GM18526 (cell line): ENCODE measurements around the gene FMC1.
A peak's percentile ranks its signal among the peaks of the same experiment; 100 is the strongest.

ENCODE experiments used
- POLR2A ChIP-seq: IDR thresholded peaks from 3 replicates; pipeline ENCODE4 v1.6.1; 2011; ENCODE audit not compliant: insufficient read length; ENCODE audit errors: extremely low read depth

FMC1 gene, protein sequence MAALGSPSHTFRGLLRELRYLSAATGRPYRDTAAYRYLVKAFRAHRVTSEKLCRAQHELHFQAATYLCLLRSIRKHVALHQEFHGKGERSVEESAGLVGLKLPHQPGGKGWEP

DNA sequence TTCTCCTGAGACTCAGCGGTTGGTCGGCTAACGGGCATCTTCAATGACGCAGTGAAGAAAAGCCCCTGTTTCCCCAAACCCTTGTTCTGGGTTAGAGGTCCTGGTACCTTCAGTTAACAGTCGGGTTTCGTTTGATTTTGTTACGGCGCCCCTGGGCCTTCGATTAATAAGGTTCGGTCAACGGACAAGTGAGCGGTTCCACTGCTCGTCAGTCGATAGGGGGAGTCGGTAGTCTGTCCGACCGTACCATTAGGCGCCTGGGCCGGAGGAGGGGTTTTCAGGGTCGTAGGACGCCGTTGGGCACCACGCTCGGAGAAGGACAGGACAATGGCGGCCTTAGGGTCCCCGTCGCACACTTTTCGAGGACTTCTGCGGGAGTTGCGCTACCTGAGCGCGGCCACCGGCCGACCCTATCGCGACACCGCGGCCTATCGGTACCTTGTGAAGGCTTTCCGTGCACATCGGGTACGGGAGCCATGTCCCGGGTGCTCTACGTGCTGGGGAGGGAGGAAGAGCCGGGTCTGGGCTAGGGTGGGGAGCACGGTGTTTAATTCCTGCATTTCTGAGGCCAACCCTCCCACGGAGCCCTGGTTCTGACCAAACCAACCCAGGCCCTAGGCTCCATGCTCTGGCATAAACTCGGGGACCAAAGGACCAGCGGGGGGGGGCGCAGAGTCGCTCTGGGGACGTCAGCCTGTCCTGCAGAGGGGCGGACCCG lies at the start of gene FMC1:
Gene FMC1 (plus strand): TSS at position 280 of the 718 bp plus-strand sequence. CDS start 48 bp downstream, at position 328.
- TF ChIP-seq POLR2A: peak; percentile 45

DNA sequence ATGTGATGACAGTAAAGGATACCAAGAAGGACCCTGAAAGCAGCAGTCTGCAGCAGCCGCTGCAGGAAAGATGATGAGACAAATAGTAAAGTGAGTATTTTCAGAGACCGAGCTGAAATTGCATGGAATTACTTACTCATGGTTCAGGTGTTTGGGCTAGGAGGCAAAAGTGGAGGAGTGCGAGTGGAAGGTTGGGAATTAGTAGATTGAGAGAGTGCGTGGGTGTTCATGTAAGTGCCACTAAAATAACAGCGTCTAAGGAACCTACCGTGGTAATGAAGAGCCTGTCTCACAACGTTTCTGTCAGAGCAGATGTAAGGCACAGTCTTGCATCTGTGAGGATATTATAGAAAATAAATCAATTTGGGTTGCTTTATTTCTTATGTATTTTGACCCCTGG lies 48.3 kb upstream of the FMC1 start:
- no peak for TF ChIP-seq POLR2A

DNA sequence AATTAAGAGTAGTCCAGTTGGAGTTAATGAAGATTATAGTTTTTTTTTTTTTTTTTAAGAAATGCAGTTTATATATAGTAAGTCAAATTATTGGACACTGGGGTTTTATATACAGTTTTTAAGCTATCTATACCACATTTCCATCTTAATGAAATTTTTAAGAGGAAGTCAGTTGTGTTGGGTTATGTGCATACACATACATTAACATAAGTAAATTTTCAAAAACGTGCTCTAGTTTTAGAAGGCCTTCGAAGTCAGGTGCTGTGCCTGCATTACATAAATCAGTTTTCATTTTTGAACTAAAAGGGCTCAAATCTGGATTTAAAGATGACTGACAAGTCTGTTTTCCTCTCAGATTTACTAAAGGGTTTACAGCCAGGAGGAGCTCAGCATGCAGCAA lies 47.6 kb upstream of the FMC1 start:
- TF ChIP-seq POLR2A: no peak

DNA sequence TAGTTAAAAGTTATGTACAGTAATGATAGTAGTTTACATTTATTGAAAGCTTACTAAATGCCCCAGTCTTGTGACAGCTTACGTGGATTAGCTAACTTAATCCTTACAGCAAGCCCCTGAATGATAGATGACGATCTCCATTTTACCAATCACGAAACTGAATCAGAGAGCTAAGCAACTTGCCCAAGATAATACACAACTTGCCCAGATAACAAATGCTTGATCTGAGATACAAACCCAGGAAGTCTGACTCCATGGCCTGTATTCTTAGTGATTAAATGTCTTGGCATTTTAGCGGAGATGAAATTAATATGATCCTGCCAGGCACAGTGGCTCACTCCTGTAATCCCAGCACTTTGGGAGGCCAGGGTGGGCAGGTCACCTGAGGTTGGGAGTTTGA lies 46.9 kb upstream of the FMC1 start:
- no peak for TF ChIP-seq POLR2A

DNA sequence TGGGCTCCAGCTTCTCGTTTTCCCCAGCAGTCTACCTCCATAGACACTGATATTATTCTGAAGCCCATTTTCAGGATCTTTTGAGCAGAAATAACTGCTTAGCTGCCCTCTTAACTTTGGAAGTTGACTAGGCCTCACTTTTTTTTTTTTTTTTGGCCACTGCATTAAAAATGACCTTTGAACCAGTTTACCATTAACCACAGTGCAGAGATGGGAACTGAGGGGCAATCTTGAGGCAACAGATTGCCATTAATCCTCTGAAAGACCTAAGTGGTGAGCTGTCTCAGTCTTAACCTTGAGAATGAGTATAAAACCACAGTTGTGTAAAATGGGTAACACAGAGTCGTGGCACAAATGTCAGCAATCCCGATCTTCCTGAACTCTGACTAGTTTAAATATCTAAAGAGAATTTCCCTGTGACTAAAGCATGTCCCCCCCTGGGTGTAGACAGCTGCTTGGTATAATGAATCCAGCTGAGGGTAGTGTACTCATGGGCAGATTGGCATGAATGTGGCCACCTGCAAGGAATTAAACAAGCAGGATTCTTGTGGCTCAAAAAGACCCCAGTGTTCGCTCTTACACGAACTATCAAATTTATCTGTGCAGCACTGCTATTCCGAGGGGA lies 46.1 kb upstream of the FMC1 start:
- no peak for TF ChIP-seq POLR2A

DNA sequence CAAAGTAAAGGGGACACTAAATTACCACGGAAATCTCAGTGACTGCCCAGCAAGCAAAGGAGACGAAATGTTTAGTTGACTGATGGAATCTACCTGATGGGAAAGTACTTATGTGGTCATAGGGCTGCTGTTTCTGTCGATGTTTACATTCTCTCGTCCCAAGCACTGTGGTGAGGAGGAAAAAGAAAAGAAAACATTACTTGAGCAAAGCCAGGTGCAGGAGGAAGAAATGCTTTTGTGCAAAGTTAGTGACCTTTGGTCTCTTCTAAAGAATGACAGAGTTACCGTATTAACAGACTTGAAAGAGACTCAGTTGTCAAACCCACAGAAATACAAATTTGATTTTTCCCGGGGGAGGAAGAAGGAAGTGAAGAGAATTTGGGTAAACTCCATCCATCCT lies 43.3 kb upstream of the FMC1 start:
- no peak for TF ChIP-seq POLR2A

DNA sequence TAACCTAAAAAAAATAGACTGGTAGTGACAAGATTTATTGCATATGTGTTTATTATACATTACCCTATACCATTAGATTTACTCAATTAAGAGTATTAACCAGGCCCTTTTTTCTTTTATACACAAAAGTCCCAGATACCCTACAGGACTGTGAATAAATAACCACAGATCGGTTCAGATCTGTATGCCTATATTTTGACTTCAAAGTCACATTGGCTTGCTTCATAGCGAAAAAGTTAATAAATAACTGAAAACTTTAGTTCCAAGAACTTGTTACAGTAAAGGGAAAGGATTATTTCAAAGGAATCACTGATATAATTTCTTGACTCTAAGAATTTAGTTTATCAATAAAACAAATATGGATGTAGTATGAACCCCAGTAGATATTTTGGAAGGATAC lies 41.8 kb upstream of the FMC1 start:
- TF ChIP-seq POLR2A: no peak

DNA sequence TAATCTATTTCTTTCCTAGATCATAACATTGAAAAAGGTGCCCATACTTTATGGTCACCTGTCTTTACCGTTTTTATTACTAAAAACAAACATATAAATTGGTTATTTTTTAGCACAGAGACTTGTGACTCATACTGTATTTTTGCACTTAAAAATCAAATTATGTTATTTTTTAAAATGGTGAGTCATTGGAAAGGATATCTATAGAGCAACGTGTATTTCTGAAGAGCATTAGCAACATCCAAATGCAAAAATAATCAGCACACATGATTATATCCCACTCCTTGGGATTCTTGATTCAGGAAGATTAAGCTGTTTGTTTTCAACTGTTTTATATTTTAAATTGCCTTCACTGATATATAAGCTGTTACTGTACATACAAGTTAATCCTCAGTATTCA lies 40.7 kb upstream of the FMC1 start:
- TF ChIP-seq POLR2A: no peak

DNA sequence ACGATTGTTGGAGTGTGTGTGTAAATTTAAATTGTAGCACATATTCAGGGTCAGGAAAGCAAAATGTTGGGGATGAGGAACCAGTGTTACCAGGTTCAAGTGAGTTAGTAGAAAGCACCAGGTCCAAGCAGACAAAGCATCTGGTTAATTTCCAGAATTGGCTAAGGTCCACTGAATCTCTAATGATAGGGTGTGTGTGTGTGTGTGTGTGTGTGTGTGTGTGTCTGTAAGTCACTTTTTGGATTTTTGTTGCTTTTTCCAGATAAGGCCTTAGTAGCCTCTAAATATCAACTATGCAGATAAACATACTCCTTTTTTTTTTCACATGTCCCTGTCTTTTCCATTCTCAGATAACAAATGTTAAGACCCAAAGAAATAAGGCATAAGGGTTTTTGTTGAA lies 36.6 kb upstream of the FMC1 start:
- no peak for TF ChIP-seq POLR2A

DNA sequence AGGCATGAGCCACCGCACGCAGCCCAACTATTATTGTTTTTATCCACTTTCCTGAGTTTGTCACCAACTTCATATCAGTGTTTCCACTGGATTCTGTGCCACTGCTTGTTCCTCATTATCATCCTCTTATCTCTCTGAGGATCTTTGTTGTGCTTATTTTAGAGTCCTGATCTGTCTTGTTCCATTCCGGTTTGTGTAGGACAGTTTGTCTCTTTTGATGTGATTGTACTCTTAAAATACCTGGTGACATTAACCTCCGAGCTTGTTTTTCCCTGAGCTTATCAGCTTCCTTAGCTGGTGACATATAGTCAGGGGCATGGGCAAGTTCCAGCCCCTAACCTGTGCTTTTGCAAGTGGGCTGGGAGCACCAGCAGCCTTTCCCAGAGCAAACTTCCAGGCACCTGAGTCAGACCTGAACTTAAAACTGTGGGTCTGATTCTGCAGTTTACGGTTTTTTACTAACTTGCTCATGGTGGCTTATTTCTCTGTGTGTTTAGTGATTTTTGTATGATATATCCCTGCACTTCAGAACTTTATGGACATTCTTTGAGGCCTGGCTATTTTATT lies 23.1 kb upstream of the FMC1 start:
- no peak for TF ChIP-seq POLR2A

DNA sequence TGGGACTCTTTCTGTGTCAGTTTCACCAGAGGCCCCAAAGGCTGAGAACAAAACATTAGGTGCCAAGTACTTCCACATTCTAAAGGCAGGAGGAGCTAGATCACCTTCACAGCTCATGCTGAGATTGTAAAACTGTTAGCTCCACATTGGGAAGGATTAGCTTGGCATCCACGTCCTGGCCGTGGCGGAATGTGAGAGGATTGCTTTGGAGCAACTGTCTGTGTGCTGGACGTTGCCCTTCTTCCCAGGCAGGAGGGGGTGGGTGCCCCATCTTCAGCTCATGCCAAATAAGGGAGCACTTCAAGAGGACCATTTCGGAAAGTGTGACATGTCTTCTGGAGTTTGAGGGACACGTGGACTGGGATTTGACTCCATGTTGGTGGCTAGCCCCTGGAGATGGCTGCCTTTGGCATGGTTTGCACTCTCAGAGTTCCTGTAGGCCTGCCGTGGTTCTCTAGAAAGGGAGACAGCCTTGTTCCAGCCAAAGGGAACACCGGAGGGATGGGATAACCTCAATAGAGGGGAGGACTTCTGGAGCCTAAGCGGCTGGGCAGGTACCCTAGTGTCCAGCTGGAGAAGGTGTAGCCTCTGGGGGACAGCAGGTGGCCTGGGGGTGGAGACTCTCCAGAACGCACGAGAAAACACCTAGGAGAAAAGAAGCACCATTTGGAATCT lies 19.9 kb upstream of the FMC1 start:
- no peak for TF ChIP-seq POLR2A

DNA sequence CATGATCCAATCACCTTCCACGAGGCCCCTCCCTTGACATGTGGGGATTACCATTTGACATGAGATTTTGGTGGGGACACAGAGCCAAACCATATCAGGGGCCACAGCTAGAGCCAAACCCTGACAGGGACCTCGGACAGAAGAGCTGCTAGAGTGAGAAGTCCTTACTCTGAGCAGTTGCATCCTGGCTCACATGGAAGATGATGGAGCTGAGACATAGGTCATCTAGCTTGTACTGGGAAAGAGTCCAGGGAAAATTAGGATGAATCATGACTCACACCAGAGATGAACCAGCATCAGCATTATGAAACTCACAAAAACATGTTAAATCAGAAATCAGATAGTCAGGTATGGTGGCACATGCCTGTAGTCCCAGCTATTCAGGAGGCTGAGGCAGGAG lies 12.8 kb upstream of the FMC1 start:
- TF ChIP-seq POLR2A: no peak

DNA sequence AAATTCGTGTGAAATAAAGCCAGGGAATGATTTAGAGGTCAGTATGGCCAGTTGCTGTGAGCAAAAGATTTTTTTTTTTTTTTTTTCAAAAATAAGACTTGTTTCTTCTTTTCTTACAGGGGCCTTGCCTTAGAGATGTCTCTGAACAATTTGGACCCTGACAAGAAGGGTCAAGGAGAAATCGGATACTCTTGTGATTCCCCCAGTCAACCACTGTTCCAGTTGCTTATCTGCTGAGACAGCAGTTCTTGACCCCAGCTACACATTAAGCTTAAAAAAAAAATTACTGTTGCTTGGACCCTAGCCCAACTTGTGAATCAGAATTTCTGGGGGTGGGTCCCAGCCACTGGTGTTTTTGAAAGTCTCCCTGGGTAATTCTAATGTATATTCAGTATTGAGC lies 12.0 kb upstream of the FMC1 start:
- TF ChIP-seq POLR2A: no peak

DNA sequence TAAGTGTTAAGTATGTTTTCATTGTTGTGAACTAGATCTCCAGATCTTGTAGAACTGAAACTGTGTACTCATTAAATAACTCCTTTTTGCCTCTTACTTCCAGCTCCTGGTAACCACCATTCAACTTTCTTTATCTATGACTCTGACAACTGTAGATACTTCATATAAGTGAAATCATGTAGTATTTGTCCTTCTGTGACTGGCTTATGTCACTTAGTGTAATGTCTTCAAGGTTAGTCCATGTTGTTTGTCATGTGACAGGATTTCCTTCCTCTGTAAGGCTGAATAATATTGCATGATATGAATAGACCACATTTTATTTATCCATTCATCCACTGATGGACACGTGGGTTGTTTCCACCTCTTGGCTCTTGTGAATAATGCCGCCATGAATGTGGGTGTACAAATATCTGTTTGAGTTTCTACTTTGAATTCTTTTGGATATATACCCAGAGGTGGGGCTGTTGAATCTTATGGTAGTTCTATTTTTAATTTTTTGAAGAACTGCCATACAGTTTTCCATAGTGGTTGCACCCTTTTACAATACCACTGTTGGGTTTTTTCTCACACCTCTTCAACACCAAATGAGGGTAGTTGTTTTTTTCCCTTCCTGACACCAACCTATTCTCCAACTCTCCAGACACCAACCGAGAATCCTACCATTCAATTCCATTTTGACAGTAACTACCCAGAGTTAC lies 10.7 kb upstream of the FMC1 start:
- no peak for TF ChIP-seq POLR2A

DNA sequence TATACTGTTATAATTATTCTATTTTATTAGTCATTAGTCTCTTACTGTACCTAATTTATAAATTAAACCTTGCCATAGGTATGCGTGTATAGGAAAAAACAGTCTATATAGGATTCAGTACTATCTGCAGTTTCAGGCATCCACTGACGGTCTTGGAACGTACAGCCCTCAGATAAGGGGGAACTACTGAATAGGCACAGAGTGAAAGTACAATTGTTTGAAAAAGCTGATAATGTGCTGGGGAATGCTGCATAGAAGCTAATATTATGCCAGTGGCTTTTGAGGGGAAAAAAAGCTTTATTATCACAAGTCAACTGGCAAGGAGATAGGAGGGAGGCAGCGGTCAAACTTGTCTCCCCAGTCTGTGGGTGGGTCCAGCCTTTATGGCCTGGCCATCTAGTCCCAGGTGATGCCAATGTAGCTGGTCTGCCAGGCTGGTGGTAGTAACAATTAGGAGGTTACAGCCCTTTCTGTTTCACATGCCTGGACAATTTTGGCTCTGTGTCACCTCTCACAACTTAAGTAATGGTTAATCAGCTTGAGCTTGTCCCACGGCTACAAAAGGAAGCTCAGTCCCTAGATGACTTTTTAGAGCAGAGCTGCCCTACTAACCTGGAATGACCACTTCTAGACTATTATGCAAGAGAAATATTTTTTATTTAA lies 8.3 kb upstream of the FMC1 start:
- no peak for TF ChIP-seq POLR2A
